Tibial nerve (tissue), 4 donors: ENCODE measurements around the gene CYBA. TPM values are rescaled to one million over a fixed set of nuclear protein-coding genes. Genes with fewer than 3 reads are reported as not detected.

Experiments used
- DNase-seq, 2 donors: peaks; one replicate each; pipeline ENCODE4 v3.0.0-alpha.2; 2019; ENCODE audit warnings: low spot score in 2 of 2
- H3K27ac ChIP-seq, 4 donors: fragments of 200-600 bp; sonication (generic) in 3 of 4; one replicate each; pipeline ENCODE4 v1.5.1; 2017 to 2019; ENCODE audit warnings: mild to moderate bottlenecking in 1 of 4
- H3K27me3 ChIP-seq, 2 donors: fragments of 200-600 bp; sonication (generic) in 1 of 2; one replicate each; pipeline versions ENCODE4 v1.5.1 to v1.6.0; 2017 to 2019
- H3K36me3 ChIP-seq, 3 donors: fragments of 200-600 bp; sonication (generic); one replicate each; pipeline ENCODE4 v1.5.1; 2018 to 2019
- H3K4me1 ChIP-seq, 4 donors: fragments of 200-600 bp; sonication (generic) in 3 of 4; one replicate each; pipeline ENCODE4 v1.5.1; 2017 to 2019
- H3K4me3 ChIP-seq, 4 donors: fragments of 200-600 bp; sonication (generic) in 3 of 4; one replicate each; pipeline ENCODE4 v1.5.1; 2017 to 2019; ENCODE audit warnings: mild to moderate bottlenecking in 1 of 4, moderate library complexity in 1 of 4
- H3K9me3 ChIP-seq, 4 donors: fragments of 200-600 bp; sonication (generic) in 3 of 4; one replicate each; pipeline ENCODE4 v1.5.1; 2017 to 2019
- EP300 ChIP-seq, 2 donors: sonication (generic); formaldehyde crosslinking; IDR thresholded peaks; one replicate each; pipeline ENCODE4 v1.6.1; 2017; ENCODE audit warnings: antibody characterized with exemption in 2 of 2, mild to moderate bottlenecking in 1 of 2
- POLR2A ChIP-seq, 2 donors: fragments of 450-650 bp; IDR thresholded peaks; one replicate each; pipeline ENCODE4 v1.6.1; 2017; ENCODE audit warnings: antibody characterized with exemption in 2 of 2, mild to moderate bottlenecking in 2 of 2, moderate library complexity in 2 of 2
- WGBS, 2 donors: methylation state at CpG; one replicate each; pipeline ENCODE4 v1.1.5; 2018; 5-methylcytosine and 5-hydroxymethylcytosine counted together
- total RNA-seq, 4 donors: library from RNA; depleted of rRNA; stranded (reverse); fragments of >200 nt; gene quantifications; one replicate each; pipeline ENCODE4 v1.1.0, GENCODE V29; 2016
- TF ChIP-seq, protein P1 (sequence below), 5 experiments: fragments of 200-600 bp in 3 of 5; fragments of 450-650 bp in 2 of 5; sonication (generic) in 3 of 5; IDR thresholded peaks; one replicate each; pipeline ENCODE4 v1.5.1; 2016 to 2019; ENCODE audit warnings: antibody characterized with exemption in 5 of 5, mild to moderate bottlenecking in 3 of 5, moderate library complexity in 2 of 5

The CYBA gene
- total RNA-seq, 4 donors from 2014 or later: 86.3 to 199 (median 121) TPM

DNA sequence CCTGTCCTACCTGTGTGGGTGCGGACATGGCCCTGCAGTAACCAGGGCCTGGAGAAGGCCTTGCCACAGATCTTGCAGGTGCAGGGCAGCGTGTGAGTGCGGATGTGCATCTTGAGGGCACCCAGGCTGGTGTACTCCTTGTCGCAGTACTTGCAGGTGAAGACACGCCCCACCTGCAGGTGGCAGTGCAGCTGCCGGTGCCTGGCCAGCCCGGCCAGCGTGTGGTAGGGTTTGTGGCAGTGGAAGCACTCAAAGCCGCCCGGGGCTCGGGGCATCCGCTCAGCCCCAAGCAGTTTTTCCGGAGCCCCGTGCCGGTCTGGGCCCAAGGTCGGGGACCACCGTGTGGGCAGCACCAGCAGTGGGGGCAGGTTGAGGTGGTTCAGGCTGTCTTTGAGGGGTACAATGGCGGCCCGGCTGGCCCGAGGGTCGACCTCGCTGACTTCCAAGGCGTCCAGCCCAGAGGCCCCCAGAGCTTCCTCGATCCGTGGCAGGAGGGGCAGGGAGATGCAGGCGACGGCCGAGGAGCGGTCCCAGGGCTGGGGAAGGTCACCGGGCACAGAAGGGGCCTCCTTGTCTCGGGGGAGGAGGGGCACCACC is 30.3 kb upstream of the CYBA start:
- Histone ChIP-seq H3K4me1 (peaks cover 0 to 26% (median 18%) of the 10 kb centered on the region in 4 donors), H3K27me3 (peaks cover 0 to 69% of the 10 kb centered on the region in 2 donors), H3K9me3 (no peaks in the 10 kb centered on the region), H3K4me3 (no peak overlapping the region), H3K27ac (peak overlapping the region in 1 of 4 donors; percentile 63), H3K36me3 (peaks cover 0 to 9% (median 0%) of the 10 kb centered on the region in 3 donors)
- DNase-seq: no peak
- TF ChIP-seq, protein P1, sequence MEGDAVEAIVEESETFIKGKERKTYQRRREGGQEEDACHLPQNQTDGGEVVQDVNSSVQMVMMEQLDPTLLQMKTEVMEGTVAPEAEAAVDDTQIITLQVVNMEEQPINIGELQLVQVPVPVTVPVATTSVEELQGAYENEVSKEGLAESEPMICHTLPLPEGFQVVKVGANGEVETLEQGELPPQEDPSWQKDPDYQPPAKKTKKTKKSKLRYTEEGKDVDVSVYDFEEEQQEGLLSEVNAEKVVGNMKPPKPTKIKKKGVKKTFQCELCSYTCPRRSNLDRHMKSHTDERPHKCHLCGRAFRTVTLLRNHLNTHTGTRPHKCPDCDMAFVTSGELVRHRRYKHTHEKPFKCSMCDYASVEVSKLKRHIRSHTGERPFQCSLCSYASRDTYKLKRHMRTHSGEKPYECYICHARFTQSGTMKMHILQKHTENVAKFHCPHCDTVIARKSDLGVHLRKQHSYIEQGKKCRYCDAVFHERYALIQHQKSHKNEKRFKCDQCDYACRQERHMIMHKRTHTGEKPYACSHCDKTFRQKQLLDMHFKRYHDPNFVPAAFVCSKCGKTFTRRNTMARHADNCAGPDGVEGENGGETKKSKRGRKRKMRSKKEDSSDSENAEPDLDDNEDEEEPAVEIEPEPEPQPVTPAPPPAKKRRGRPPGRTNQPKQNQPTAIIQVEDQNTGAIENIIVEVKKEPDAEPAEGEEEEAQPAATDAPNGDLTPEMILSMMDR (IDR thresholded peaks at IDR 0.05): peak in 1 of 5 experiments; percentile 52
- TF ChIP-seq EP300 (IDR thresholded peaks at IDR 0.05): no peak
- 33 to 39% methylated on average over 13 to 28 of the region's 31 CpGs for WGBS, 2 donors

DNA sequence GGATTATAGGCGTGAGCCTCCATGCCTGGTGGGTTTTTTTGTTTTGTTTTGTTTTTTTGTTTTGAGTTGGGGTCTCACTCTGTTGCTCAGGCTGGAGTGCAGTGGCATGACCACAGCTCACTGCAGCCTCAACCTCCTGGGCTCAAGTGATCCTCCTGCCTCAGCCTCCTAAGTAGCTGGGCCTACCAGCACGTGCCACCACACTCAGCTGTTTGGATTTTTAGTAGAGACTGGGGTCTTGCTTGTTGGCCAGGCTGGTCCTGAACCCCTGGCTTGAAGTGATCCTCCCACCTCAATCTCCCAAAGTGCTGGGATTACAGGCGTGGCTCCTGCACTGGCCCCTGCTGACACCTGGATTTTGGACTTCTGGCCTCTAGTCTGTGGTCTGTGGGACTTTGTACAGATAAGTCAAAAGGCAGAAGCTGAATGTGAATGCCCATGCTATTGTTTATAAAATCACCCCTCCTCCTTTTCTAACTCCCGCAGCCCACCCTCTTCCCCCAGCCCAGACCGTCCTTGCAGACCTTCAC is 29.8 kb upstream of the CYBA start:
- TF ChIP-seq EP300 (IDR thresholded peaks at IDR 0.05) (no peak), POLR2A (IDR thresholded peaks at IDR 0.05) (no peak)
- TF ChIP-seq, protein P1 (IDR thresholded peaks at IDR 0.05): no peak
- H3K27ac ChIP-seq: no peak overlapping the region
- H3K9me3 ChIP-seq: no peaks in the 10 kb centered on the region
- no peak overlapping the region for H3K4me3 ChIP-seq
- H3K27me3 ChIP-seq: peaks cover 0 to 64% of the 10 kb centered on the region in 2 donors
- WGBS, 2 donors: 84 to 88% methylated on average over 5 of the region's 5 CpGs
- DNase-seq: no peak
- peaks cover 0 to 20% (median 13%) of the 10 kb centered on the region in 4 donors for H3K4me1 ChIP-seq
- peaks cover 0 to 15% (median 0%) of the 10 kb centered on the region in 3 donors for H3K36me3 ChIP-seq

DNA sequence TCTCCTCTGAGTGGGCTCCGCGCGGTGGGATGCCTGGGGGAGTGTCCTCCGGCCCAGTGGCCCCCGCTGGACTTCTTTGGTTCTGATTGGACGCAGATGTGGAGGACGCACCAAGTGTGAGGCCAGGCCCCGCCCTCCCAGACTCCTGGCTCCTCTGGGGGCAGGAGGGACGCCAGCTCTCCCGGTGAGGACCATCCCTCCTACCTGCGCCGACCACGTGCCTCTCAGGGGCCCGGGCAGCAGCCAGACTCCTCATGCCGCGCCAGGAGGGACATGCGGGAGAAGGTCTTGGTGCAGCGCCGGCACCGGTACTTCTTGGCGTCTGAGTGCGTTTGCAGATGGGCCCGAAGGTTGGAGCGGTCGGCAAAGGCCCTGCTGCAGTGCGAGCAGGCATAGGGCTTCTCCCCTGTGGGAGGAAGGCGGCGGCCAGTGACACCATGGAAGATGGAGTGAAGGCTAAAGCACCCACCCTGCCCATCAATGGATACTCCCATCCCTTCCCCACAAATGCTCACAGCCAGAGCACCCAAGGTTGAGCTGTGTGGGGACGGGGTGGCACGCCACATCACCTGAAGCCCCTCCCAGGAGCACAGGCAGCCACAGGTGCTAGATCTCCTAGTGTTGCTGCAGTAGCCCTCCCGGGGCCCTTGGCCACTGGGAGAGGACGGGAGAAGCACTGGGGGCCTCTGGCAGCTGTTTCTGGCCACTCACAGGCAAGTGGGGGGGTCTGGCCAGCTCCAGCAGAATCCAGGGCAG is 27.5 kb upstream of the CYBA start:
- 60 to 63% methylated on average over 12 to 26 of the region's 32 CpGs for WGBS, 2 donors
- H3K4me3 ChIP-seq: no peak overlapping the region
- no peak for DNase-seq
- TF ChIP-seq POLR2A (IDR thresholded peaks at IDR 0.05) (no peak), EP300 (IDR thresholded peaks at IDR 0.05) (no peak)
- TF ChIP-seq, protein P1 (IDR thresholded peaks at IDR 0.05): no peak
- H3K27ac ChIP-seq: no peak overlapping the region
- H3K4me1 ChIP-seq: peaks cover 0 to 13% (median 11%) of the 10 kb centered on the region in 4 donors
- H3K27me3 ChIP-seq: peaks cover 0 to 43% of the 10 kb centered on the region in 2 donors
- peaks cover 0 to 37% (median 0%) of the 10 kb centered on the region in 3 donors for H3K36me3 ChIP-seq
- H3K9me3 ChIP-seq: no peaks in the 10 kb centered on the region

DNA sequence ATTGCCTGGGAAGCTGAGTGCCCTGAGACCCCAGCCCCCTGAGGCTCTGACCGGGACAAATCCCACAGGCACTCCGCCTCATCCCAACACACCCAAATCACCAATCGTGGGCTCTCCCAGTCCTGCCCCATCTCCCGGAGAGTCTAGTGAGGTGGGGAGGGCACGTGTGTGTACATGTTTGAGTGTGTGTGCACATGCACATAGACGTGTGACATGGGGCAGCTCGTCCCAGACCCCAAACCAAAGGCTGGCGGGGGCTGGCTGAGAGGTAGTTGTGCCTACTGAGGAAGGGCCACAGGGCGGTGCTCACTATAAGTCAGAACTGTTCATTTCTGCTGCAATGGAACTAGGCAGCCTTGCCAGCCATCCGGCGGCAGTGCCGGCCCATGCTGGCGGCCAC is 26.9 kb upstream of the CYBA start:
- no peak for TF ChIP-seq EP300 (IDR thresholded peaks at IDR 0.05)
- no peak for TF ChIP-seq POLR2A (IDR thresholded peaks at IDR 0.05)
- TF ChIP-seq, protein P1 (IDR thresholded peaks at IDR 0.05): no peak
- peaks cover 0 to 37% of the 10 kb centered on the region in 2 donors for H3K27me3 ChIP-seq
- WGBS, 2 donors: 55 to 86% methylated on average over 2 to 11 of the region's 13 CpGs
- H3K36me3 ChIP-seq: peaks cover 0 to 41% (median 0%) of the 10 kb centered on the region in 3 donors
- H3K4me1 ChIP-seq: peaks cover 0 to 13% (median 11%) of the 10 kb centered on the region in 4 donors
- no peaks in the 10 kb centered on the region for H3K9me3 ChIP-seq
- no peak overlapping the region for H3K4me3 ChIP-seq
- DNase-seq: no peak
- H3K27ac ChIP-seq: no peak overlapping the region
